GM12891 (cell line): Measurements from ENCODE around the gene KEAP1.

Experiments used
- POLR2A ChIP-seq: IDR thresholded peaks from 2 replicates; pipeline ENCODE4 v1.6.1; 2011; ENCODE audit warnings: low read depth, low read length, control low read depth
- POLR2AphosphoS5 ChIP-seq: IDR thresholded peaks from 2 replicates; pipeline ENCODE4 v1.6.1; 2011; ENCODE audit warnings: low read depth, low read length, control low read depth
- TAF1 ChIP-seq: IDR thresholded peaks from 2 replicates; pipeline ENCODE4 v1.6.1; 2011; ENCODE audit warnings: low read depth, low read length, control low read depth

DNA sequence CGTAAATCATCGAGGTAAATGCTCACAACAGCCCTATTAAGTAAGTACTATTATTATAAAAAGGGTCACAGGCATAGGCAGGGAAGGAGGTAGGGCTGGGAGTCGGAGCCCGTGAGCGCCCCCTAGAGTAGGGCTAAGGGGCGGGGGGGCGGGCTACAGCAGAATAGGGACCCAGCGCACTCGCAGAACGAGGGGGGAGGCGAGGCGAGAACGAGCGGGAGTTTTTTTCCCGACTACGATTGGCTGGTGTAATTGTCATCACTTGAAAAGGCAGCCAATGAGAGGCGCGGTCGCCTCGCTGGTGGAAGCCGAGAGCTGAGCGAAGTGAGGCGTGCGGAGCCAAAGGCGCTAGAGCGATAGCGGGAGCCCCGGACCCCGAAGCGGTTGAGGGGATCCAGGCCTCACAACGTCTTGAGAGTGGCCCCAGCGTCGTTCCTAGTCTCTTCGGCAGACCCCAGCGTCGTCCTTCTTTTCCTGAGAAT, 24.2 kb downstream of the KEAP1 start:
- TF ChIP-seq POLR2AphosphoS5 (no peak), POLR2A (no peak), TAF1 (no peak)
